ENCODE measurements around the gene RAP2B.
"Not testable (repeated sequence)": the region's sequence is repeated elsewhere in the genome, so short reads cannot be mapped to it uniquely, and the experiment has no call there.

RAP2B gene

DNA sequence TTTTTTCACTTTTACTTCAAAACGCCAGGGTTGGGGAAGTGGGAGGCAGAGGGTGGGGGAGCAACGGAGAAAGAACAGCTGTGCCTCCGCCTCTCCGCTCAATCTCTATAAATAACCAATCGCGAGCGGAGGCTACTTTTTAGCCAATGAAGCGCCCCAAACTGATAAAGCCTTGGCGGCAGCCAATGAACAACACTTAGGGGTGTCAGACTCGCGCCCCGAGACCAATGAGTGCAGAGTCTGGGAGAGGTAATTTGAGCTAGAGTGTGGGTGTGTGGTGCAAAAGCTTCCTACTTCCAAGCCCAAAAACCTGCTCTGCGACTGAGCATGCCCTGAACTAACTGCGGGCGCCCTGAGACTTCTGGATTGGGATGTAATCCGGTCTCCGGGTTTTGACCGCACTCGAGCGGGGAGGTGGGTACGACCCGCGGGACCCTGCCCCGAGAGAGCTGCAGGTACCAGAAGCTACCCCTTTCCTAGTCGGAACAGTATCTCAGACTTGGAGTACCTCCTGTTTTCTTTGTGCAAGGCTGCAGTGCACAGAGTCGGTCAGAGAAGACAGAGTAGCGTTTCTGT, 800 bp upstream of the RAP2B start:
- DNase-seq: peak; percentile 75 to 91

DNA sequence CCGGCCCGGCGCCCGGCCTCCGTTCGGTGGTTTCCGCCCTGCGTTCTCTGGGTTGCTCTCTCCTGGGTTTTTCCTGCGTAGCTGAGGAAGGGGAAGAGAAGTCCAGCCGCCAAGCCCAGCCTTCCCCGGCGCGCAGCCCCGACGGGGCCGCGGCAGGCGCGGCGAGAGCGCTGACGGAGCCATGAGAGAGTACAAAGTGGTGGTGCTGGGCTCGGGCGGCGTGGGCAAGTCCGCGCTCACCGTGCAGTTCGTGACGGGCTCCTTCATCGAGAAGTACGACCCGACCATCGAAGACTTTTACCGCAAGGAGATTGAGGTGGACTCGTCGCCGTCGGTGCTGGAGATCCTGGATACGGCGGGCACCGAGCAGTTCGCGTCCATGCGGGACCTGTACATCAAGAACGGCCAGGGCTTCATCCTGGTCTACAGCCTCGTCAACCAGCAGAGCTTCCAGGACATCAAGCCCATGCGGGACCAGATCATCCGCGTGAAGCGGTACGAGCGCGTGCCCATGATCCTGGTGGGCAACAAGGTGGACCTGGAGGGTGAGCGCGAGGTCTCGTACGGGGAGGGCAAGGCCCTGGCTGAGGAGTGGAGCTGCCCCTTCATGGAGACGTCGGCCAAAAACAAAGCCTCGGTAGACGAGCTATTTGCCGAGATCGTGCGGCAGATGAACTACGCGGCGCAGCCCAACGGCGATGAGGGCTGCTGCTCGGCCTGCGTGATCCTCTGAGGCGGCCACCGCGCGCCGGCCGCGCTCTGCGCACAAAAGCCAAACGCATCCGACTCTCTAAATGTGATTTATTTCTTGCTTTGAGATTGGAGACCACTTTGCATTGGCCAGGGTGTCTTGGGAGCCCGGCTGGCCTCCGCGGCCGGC, 727 bp downstream of the RAP2B start:
- DNase-seq: peak; percentile 16 to 35

DNA sequence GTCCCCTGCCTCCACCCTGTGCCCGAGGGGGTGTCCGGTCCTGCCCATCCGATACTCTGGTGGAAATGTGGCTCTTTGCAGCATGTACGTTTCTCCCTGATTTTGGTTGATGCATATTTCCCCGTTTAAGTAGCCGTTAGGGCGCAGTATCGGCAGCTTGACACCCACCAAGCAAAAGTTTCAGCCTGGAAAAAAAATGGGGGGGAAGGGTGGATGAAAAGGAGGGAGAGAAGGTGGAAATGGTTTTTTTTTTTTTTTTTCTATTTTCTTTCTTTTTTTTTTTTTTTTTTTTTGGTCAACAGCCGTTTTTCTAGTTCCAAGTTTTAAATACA, 1.3 kb downstream of the RAP2B start:
- DNase-seq: no peak

DNA sequence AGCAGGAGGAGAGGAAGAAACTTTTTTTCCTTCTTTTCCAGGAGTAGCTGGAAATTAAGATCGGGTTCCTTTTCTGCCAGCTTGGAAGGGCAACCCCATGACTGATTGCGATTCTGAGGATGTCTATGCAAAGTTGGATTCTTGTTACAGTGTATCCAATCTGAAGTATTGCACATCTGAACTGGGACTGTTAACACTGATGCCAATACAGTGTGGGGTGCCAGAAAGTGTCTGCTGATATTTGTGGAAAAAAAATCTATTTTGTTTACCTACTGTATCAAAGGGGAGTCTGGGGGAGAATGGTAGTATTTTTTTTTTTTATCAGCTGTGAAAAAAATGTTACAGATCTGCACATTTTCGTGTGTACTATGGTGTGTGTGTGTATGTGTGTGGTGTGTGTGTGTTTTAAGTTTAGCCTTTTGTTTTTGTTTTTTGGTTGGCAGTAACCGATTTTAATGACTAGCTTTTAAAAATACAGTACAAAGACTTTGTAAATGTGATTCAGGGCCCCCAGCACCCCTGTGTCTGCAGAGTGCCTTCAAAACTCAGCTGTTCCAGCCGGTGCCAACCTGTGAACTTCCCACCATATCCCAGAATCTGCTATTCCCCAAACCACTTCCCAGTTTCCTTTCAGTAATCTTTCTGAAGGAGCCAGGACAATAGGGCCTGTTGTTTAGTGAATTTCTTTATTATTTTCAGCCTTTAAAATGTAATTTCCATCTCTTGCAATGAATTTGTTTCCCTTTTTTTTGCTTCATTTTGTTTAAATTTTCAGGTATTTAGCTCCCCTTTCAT, 1.9 kb downstream of the RAP2B start:
- no peak for DNase-seq

DNA sequence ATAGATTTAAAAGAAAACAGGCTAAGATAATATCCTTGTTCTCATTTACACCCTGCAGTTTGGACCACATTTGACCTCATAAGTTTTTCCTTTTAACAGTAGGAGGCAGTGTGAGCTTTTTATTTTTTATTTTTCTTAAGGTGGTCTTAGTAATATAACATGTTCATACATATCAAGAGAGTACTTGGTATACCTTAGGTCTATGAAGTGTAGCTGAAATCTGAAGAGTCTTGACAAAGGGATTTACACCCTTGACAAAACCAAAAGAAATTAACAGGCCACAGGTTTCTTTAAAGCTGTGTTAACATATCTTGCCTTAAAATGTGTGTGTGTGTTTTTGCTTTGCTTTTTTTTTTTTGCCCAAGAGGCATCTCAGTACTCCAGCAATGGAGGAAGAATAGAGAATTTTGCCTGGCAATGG, 3.2 kb downstream of the RAP2B start:
- no peak for DNase-seq

DNA sequence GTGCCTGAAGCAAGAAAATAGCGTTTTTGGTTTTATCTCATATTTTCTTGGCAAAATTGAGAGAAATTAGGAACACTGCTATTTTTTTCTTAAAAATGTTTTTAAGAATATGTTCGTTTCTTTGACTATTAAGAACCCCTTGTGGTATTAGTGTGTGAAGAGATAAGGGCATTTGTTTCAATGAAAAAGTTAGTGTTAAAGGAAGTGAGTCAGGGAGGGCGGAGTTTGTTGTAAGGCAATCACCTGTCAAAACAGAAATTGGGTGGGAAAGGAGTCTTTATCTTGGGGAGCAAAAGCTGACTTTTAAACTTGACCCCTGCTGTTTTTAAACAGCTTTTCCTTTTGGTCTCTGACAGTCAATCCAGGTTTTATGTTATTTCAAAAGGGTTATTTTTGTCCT, 4.2 kb downstream of the RAP2B start:
- peak in 1 of 2 experiments; percentile 13 for DNase-seq

DNA sequence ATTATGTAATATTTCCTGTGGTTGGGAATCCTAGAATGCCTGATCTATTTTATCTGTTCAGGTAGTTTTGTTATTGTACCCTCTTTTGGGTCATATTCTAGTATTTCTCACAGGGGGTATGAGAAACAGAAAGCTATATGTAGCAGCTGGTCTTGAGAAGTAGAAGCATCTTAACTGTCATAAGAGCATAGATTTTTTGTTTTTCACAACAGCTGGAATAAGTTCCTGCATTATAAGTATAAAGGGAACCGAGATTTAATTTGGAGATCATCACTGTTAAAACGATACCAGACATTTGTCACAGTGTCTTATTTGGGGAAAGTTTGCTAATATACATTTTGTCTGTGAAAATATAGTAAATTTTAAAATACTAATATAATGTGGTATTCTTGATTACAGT, 4.8 kb downstream of the RAP2B start:
- DNase-seq: no peak

DNA sequence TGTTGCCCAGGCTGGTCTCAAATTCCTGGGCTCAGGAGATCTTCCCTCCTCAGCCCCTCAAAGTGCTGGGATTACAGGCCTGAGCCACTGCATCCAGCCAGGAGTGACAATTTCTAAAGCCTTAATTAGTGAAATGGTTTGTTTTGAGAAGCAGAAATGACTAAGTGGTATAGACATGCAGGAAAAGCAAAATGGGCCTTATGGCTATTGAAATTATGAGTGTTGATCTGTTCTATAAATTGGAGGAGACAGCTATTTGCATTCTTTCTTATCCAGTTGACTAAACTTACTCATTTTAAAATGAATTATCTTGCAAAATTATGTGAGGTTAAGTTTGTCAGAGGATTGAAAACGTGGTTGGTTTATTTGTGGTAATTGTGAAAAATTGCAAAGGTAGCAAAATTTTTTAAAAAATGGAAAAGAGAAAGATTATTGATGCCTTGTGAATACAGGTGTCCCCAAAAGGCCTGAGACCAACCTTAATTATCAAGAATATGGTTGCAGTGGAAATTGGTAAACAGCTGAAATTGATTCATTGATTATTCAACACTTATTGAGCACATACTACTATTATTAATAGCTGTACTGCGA, 7.9 kb downstream of the RAP2B start:
- DNase-seq: no peak

DNA sequence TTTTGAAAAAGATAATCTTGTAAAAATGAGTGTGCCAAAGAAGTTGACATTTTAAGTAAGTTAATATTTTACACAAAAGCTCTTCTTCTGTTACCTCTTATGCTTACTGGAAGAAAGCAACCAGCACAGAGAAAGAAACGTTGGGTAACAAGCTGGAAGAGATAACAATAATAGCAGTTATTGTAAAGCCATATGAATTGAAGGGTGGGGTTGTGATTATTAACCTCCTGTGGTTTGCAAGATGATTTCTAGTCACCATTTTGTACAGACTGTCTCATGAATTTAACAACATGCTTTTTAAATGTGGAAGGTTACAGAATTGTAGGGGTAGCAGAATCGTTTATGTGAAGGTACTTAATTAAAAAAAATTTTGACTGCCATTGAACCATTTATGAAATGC, 9.2 kb downstream of the RAP2B start:
- no peak for DNase-seq

DNA sequence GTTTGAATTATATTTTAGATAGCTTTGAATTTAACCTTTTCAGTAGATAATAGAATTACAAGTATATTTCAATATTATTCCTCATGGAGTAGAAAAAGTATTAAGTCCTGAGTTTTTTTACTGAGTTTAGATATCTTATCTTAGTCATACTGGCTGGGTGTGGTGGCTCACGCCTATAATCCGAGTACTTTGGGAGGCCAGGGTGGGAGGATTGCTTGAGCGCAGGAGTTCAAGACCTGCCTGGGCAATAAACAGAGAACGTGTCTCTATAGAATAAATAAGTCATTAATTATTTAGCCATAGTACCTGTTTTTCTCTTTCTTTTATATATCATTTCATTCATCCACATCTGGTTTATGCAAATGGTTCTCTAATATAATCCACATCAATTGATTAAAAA, 9.9 kb downstream of the RAP2B start:
- no peak for DNase-seq

DNA sequence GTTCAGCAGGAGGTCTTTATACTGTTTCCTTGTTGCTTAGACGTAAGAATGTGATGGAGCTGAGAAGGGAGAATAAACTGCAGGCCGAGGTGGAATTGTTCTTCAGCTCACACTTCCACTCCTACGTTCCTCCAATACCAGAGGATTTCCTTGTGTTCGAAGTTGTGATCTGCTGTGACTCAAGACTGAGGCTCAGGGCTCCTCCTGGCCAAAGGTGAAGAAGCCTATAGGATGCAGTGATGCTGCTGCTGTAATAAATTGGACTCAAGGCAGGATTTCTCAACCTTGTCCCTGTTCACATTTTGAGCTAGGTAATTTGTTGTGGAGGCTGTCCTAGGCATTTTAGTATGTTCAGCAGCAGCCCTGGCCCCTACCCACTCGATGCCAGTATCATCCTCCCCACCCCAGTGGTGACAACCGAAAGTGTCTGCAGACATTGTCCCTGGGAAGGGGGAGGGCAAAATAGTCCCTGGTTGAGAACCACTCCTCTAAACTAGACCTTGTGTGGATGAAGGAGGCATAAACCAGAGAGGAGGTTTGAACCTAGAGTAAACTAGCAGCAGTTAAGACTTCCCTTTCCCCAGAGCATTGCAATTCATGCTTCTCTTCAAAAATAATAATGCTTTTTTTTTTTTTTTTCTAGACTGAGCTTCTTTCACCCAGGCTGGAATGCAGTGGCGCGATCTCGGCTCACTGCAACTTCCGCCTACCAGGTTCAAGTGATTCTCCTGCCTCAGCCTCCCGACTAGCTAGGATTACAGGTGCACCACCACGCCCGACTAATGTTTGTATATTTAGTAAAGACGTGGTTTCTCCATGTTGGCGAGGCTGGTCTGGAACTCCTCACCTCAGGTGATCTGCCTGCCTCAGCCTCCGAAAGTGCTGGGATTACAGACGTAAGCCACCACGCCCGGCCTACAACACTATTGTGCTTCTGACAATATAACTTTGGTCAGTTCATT, 11.1 kb downstream of the RAP2B start:
- no peak for DNase-seq

DNA sequence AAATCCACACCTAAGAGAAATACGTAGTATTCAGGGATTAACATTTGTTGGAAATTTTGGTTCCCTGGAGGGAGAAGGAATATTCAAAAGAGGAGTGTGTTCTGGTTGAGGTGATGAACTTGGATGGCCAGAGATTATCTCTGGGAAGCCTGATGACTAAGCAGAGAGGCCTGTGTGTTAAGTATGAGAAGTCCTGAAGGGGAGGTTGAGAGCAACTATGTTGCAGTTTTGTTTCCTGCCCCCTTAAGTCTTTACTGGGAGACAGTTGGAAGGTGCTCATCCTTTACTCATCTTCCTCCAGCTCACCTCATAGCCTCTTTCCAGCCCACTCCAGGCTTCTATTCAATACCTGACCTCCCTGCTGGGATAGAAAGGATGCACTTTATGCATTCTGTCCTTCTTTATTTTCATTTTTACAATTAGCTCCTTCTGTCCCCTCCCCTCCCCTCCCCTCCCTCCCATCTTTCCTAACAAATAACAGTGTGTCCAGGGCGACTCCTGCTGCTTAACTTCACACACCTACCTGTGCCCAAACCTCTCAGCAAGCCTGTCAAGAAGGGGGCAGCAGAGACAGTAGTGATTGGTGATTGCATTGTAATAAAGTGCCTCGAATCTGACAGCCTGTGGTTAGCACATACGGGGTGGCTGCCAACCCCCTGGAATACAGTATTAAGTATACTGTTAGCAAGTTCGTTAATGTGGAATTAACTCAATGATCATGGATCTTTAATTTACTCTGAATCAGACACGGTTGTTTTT, 11.9 kb downstream of the RAP2B start:
- no peak for DNase-seq

DNA sequence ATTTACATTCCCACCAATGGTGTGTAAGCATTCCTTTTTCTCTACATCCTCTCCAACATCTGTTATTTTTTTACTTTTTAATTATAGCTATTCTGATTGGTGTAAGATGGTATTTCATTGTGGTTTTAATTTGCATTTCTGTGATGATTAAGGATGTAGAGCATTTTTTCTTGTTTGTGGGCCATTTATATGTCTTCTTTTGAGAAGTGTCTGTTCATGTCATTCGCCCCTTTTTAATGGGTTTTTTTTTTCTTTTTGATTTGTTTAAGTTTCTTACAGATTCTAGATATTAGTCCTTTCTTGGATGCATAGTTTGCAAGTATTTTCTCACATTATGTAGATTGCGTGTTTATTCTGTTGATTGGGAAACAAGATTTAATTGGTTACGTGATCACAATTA, 14.2 kb downstream of the RAP2B start:
- DNase-seq: no peak

DNA sequence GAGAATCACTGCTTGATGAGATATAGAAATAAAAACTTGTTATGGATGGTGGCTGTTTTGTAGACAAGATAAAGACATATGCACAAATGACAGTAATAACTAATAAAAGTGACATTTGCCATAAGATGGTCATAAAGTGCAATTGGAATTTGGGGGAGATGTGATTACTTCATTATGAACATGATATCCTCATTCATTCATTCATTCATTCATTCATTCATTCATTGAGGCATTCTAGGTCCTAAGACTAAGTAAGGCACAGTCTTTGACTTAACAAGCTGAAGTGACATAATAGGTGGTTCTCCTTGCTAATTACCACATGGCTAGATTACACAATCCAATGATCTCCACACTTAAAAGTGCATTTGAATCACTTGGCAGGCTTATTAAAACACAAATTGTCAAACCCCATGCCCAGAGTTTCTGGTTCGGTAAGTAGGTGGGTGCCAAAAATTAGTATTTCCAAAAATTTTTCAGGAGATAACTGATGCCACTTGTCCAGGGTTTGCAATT, 18.9 kb downstream of the RAP2B start:
- DNase-seq: no peak

DNA sequence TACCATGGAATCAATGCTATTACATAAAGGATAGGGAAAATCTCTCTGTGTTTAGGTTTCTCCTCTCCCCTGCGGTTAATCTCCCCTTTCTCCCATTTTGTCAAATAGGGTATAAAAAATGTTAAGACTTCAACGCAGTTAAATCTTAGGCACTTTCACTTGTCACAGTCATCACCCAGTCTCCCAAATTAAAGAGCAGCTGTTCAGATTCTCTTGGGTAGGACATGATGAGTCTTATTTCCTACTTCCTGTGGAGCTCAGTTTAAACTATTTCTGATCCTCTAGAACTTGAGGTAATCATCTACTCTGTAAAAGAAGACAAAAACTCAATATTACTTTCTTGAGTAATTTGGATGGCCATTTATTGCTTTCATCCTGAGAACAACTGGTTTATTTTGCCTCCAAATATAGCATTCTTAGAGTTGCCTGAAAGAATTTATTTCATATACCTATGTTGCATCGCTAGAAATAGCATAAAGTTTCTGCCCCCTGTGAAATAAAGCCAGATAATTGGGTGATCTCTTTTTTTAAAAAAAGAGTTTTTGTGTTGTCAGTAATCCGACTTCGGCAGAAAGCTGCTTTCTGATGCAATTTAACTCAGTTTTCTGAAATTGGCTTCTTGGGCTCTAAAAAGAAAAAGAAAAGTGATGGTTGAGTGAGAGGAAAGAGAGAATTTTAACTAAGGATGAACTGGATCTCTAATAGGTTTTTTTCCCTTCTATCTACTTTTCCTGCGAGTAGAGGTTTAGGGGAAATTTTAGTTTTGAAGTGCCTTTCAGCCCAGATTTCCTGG, 20.7 kb downstream of the RAP2B start:
- DNase-seq: no peak

DNA sequence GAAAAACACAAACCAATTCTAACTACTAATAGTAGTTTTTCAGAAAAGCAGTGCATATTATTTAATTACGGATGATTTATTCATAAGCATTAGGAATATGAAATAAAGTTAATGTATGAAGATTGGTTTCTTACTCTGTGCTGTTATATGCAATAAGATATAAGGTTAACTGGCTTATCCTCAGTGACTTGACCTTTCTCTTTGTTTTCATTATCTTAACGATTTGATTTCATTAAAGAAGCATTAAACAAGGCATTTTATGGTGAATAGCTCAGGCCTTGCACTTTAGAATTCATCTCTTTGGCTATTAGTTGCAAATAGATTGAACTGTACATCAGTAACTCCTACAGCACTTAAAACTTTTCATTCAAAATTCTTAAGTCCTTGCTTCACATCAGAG, 28.9 kb downstream of the RAP2B start:
- DNase-seq: no peak

DNA sequence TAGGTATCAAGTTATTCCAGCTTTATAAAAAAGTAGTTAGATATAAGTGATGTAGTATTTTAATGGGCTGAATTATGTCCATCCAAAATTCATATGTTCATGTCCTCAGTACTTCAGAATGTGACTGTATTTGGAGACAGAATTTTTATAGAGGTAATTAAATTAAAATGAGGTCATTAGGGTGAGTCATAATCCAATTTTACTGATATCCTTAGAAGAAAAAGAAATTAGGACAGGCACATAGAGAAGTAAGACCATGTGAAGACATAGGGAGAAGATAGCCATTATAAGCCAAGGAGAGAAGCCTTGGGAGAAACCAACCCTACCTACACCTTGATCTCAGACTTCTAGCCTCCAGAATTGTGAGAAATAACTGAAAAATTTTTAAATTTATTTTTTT, 30.3 kb downstream of the RAP2B start:
- no peak for DNase-seq

DNA sequence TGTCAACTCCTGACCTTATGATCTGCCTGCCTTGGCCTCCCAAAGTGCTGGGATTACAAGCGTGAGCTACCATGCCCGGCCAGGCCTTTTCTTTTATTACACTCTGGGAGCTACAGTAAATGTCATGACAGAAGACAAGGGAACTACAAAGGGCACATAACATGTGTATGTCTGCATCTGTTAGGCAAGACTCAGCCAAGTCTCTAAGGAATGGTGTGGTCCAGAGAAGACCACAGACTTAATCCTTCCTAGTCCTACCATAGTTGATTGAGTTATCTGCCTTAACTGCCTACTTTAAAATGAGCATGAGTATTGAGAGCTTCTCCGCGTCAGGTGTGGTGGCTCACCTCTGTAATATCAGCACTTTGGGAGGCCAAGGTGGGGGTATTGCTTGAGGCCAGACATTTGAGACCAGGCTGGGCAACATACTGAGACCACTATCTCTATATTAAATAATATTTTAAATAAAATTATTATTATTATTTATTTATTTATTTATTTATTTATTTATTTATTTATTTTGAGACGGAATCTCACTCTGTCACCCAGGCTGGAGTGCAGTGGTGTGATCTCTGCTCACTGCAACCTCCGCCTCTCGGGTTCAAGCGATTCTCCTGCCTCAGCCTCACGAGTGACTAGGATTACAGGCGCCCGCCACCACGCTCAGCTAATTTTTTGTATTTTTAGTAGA, 31.9 kb downstream of the RAP2B start:
- DNase-seq: not testable (repeated sequence)

DNA sequence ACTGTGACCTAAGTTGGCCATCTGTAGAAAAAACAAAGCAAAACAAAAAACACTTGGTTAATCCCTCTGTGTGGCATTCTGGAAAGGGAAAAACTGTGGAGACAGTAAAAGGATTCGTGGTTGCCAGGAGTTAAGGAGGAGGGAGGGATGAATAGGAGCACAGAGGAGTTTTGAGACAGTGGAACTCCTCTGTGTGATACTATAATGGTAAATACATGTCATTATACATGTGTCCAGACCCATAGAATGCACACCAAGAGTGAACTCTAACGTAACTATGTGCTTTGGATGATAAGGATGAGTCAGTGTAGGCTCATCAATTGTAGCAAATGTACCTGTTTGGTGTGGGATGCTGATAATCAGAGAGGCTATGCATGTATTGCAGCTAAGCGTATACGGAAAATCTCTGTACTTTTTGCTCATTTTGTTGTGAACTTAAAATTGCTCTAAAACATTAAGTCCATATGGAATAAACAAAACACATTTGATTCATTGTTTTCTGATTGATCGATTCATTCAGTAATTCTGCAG, 33.4 kb downstream of the RAP2B start:
- no peak for DNase-seq

DNA sequence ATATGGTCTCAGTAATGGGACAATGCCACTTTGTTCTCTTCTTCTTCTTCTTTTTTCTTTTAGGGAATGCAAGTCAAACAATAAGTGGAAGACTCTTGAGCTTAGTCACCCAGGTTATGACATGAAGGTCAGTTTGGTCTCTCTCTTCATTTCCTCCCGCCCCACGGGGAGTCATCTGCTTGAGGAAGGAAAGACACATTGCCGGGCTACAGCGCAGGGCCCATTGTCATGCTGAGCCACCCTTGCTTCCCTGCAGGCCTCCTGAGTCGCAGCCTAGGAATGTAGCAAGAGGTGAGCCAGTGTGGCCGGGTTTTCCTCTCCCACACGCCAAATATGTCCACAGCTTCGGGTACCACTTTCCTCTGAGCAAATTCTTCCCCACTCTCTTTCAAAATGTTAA, 47.6 kb downstream of the RAP2B start:
- DNase-seq: no peak
